ACC112 (cell line): Measurements from ENCODE around the gene TGM2.

Experiments used
- H2AFZ ChIP-seq: fragments of 200-600 bp; sonication (generic); one replicate; pipeline ENCODE4 v1.6.0; 2017; ENCODE audit warnings: antibody characterized with exemption, low read length; ENCODE audit not compliant: unreplicated experiment
- H3K27ac ChIP-seq: fragments of 200-600 bp; sonication (generic); 2 replicates; pipeline ENCODE4 v1.5.1; 2014; ENCODE audit warnings: low read depth, mild to moderate bottlenecking, antibody characterized with exemption, low read length, moderate library complexity
- H3K27me3 ChIP-seq: fragments of 200-600 bp; sonication (generic); 2 replicates; pipeline ENCODE4 v1.6.1; 2014; ENCODE audit warnings: mild to moderate bottlenecking, antibody characterized with exemption, low read length, moderate library complexity, mixed read lengths; ENCODE audit not compliant: insufficient read depth
- H3K36me3 ChIP-seq: fragments of 200-600 bp; sonication (generic); 2 replicates; pipeline ENCODE4 v1.6.1; 2016; ENCODE audit warnings: mild to moderate bottlenecking, antibody characterized with exemption, low read length, moderate library complexity, mixed read lengths; ENCODE audit not compliant: insufficient read depth
- H3K4me1 ChIP-seq: fragments of 200-600 bp; sonication (generic); one replicate; pipeline ENCODE4 v1.6.1; 2016; ENCODE audit warnings: low read length, mixed read lengths; ENCODE audit not compliant: insufficient read depth, unreplicated experiment, control insufficient read depth
- H3K4me3 ChIP-seq: fragments of 200-600 bp; sonication (generic); 2 replicates; pipeline ENCODE4 v1.5.1; 2014; ENCODE audit warnings: mild to moderate bottlenecking, low read depth, low read length
- H3K79me2 ChIP-seq: fragments of 200-600 bp; sonication (generic); one replicate; pipeline ENCODE4 v1.6.0; 2016; ENCODE audit warnings: low read length; ENCODE audit not compliant: control insufficient read depth, unreplicated experiment, insufficient read depth

Gene TGM2

GRCh38 chr20:38089500-38089899 is 75.6 kb downstream of the TGM2 start:
- H3K4me1 ChIP-seq, result peaks cover 19% of the 10 kb centered on the region
- H3K27me3 ChIP-seq, result no peaks in the 10 kb centered on the region
- H3K36me3 ChIP-seq, result peaks cover 10% of the 10 kb centered on the region
- H2AFZ ChIP-seq, result no peak overlapping the region
- H3K4me3 ChIP-seq, result no peak overlapping the region
- no peak overlapping the region for H3K27ac ChIP-seq
- no peaks in the 10 kb centered on the region for H3K79me2 ChIP-seq

GRCh38 chr20:38085026-38085425 is 80.0 kb downstream of the TGM2 start:
- H3K27me3 ChIP-seq, result no peaks in the 10 kb centered on the region
- H3K27ac ChIP-seq, result no peak overlapping the region
- no peaks in the 10 kb centered on the region for H3K4me1 ChIP-seq
- H3K79me2 ChIP-seq, result no peaks in the 10 kb centered on the region
- no peak overlapping the region for H3K4me3 ChIP-seq
- no peak overlapping the region for H2AFZ ChIP-seq
- peaks cover 9% of the 10 kb centered on the region for H3K36me3 ChIP-seq

- Histone ChIP-seq H3K27ac (no peak overlapping the region), H3K4me1 (no peaks in the 10 kb centered on the region), H3K36me3 (peaks cover 10% of the 10 kb centered on the region), H3K27me3 (no peaks in the 10 kb centered on the region), H3K79me2 (no peaks in the 10 kb centered on the region), H3K4me3 (no peak overlapping the region), H2AFZ (no peak overlapping the region)
These were observed 80.6 kb downstream of the TGM2 start for GRCh38 chr20:38084425-38084951.

DNA sequence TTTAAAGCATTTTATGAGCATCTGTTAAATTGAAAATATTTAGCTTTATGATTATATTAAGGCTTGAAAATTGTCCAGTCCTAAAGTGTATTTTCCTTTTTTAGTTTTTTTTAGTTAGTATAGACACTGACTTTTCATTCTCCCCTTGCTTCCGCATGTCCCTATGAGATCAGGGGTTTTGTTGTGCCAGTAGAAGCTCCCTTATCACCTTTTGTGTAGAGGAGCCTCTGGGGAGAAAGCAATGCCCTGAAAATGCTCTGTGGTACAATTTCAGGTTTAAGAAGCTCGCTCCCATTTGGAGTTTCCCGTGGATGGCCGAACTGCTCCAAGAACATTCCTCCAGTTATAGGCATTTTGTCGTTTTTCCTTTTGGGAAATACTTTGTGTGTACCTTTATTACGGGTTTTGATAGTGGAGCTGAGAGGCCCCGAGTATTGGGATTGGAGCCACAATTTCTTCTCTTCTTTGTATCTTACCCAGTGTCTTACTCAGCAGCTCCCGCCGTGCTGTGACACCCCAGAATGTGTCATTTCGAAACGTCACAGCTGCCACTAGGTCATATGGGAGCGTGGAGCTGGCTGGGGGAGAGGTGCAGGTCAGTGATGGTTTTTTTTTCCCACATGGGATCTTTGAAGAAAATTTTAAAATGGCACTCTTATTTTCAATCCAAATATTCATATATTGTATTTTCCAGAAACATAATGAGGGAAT is 81.6 kb downstream of the TGM2 start:
- no peak overlapping the region for H3K4me3 ChIP-seq
- no peak overlapping the region for H3K27ac ChIP-seq
- no peaks in the 10 kb centered on the region for H3K79me2 ChIP-seq
- peaks cover 12% of the 10 kb centered on the region for H3K36me3 ChIP-seq
- no peak overlapping the region for H2AFZ ChIP-seq
- H3K4me1 ChIP-seq, result no peaks in the 10 kb centered on the region
- H3K27me3 ChIP-seq, result no peaks in the 10 kb centered on the region

DNA sequence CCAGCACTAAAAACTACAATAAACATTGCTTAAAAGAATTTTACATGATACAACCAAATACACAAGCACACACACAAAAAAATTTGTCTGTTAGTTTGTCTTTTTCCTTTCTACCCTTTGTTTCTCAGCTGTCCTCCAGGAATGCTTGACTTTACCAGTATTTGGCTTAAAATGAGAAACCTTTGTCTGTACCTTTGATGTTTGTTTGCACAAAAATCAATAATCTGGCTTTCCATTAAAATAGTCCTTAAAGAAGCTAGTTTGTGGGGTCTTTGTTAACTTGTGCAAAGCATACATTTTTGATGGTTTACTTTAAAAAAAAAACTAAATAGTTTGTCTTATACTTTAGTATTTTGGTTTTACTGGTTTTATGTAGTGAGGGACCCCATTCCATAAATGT is 82.2 kb downstream of the TGM2 start:
- Histone ChIP-seq H2AFZ (no peak overlapping the region), H3K27me3 (no peaks in the 10 kb centered on the region), H3K79me2 (no peaks in the 10 kb centered on the region), H3K4me3 (no peak overlapping the region), H3K36me3 (peaks cover 12% of the 10 kb centered on the region), H3K4me1 (no peaks in the 10 kb centered on the region), H3K27ac (no peak overlapping the region)

DNA sequence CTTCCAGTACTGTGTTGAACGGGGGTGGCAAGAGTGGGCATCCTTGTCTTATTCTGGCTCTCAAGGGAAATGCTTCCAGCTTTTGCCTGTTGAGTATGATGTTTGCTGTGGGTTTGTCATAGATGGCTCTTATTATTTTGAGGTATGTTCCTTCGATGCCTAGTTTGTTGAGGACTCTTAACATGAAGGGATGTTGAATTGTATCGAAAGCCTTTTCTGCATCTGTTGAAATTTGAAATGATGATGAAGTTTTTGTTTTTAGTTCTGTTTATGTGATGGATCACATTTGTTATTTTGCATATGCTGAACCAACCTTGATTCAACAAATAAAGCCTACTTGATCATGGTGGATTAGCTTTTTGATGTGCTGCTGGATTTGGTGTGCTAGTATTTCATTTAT is 83.5 kb downstream of the TGM2 start:
- no peaks in the 10 kb centered on the region for H3K79me2 ChIP-seq
- H3K4me1 ChIP-seq, result no peaks in the 10 kb centered on the region
- H3K36me3 ChIP-seq, result peaks cover 14% of the 10 kb centered on the region
- no peak overlapping the region for H3K4me3 ChIP-seq
- H3K27ac ChIP-seq, result no peak overlapping the region
- no peaks in the 10 kb centered on the region for H3K27me3 ChIP-seq
- H2AFZ ChIP-seq, result no peak overlapping the region

DNA sequence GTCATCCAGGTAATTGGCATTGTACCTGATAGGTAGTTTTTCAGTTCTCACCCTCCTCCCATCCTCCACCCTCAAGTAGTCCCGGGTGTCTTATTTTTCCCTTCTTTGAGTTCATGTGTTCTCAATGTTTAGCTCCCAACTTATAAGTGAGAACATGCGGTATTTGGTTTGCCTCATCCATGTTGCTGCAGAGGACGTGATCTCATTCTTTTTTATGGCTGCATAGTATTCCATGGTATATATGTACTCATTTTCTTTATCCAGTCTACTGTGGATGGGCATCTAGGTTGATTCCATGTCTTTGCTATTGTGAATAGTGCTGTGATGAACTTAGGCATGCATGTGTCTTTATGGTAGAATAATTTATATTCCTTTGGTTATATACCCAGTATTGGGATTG is 85.7 kb downstream of the TGM2 start:
- H3K27ac ChIP-seq, result no peak overlapping the region
- H3K36me3 ChIP-seq, result peaks cover 10% of the 10 kb centered on the region; the same call in 1 of the 2 replicates
- peaks cover 10% of the 10 kb centered on the region for H3K4me1 ChIP-seq
- no peaks in the 10 kb centered on the region for H3K79me2 ChIP-seq
- H3K4me3 ChIP-seq, result no peak overlapping the region
- no peak overlapping the region for H2AFZ ChIP-seq
- no peaks in the 10 kb centered on the region for H3K27me3 ChIP-seq

- H3K4me1 ChIP-seq, result peaks cover 16% of the 10 kb centered on the region
- H3K27ac ChIP-seq, result no peak overlapping the region
- no peaks in the 10 kb centered on the region for H3K27me3 ChIP-seq
- H3K79me2 ChIP-seq, result no peaks in the 10 kb centered on the region
- H2AFZ ChIP-seq, result no peak overlapping the region
- H3K4me3 ChIP-seq, result no peak overlapping the region
- peaks cover 10% of the 10 kb centered on the region; the same call in 1 of the 2 replicates for H3K36me3 ChIP-seq
These were observed 87.0 kb downstream of the TGM2 start for GRCh38 chr20:38078084-38078483.
